Testis (tissue), 2 donors: ENCODE results near the gene LTBP4.

Experiments used
- POLR2A ChIP-seq: fragments of 450-650 bp; IDR thresholded peaks from one replicate; pipeline ENCODE4 v1.6.1; 2017; ENCODE audit warnings: antibody characterized with exemption, mild to moderate bottlenecking, moderate library complexity
- TF ChIP-seq, protein P1 (sequence below), 3 experiments: fragments of 450-650 bp in 2 of 3; fragments of 200-600 bp in 1 of 3; sonication (generic) in 1 of 3; IDR thresholded peaks; one replicate each; pipeline ENCODE4 v1.5.1; 2016 to 2019; ENCODE audit warnings: antibody characterized with exemption in 3 of 3, mild to moderate bottlenecking in 2 of 3, moderate library complexity in 1 of 3

DNA sequence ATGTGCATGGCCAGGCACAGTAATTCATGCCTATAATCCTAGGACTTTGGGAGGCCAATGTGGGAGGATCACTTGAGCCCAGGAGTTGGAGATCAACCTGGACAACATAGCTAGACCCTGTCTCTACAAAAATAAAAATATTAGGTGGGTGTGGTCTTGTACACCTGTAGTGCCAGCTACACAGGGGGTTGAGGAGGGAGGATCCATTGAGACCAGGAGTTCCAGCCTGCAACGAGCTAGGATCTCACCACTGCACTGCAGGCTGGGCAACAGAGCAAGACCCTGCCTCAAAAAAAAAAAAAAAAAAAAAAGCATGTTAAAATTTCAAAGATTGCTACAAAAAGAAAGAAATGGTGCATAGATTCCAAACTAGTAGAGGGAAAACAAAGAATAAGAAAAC, 37.2 kb downstream of the LTBP4 start:
- TF ChIP-seq, protein P1, sequence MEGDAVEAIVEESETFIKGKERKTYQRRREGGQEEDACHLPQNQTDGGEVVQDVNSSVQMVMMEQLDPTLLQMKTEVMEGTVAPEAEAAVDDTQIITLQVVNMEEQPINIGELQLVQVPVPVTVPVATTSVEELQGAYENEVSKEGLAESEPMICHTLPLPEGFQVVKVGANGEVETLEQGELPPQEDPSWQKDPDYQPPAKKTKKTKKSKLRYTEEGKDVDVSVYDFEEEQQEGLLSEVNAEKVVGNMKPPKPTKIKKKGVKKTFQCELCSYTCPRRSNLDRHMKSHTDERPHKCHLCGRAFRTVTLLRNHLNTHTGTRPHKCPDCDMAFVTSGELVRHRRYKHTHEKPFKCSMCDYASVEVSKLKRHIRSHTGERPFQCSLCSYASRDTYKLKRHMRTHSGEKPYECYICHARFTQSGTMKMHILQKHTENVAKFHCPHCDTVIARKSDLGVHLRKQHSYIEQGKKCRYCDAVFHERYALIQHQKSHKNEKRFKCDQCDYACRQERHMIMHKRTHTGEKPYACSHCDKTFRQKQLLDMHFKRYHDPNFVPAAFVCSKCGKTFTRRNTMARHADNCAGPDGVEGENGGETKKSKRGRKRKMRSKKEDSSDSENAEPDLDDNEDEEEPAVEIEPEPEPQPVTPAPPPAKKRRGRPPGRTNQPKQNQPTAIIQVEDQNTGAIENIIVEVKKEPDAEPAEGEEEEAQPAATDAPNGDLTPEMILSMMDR (IDR thresholded peaks at IDR 0.05): no peak
- no peak for TF ChIP-seq POLR2A
